ENCODE measurements around the gene SMG6. TPM values are rescaled to one million over a fixed set of nuclear protein-coding genes. Genes with fewer than 3 reads are reported as not detected.

SMG6 gene
- total RNA-seq, 1 donor from 2014 or later: 38.1 TPM

- no peak for TF ChIP-seq CTCF (IDR thresholded peaks at IDR 0.05; ENCODE audit: unreplicated experiment)
- Mint-ChIP-seq H3K36me3 (ENCODE audit: low read depth, unreplicated experiment) (peaks cover 37% of the 10 kb centered on the region), H3K27ac (ENCODE audit: unreplicated experiment) (no peak overlapping the region), H3K27me3 (ENCODE audit: unreplicated experiment) (no peaks in the 10 kb centered on the region), H3K9me3 (ENCODE audit: unreplicated experiment) (no peaks in the 10 kb centered on the region), H3K4me3 (ENCODE audit: unreplicated experiment) (no peak overlapping the region), H3K4me1 (ENCODE audit: unreplicated experiment) (peaks cover 12% of the 10 kb centered on the region)
- DNase-seq (ENCODE audit: low spot score): no peak
Observed at GRCh38 chr17:2191227-2191626, 112.4 kb downstream of the SMG6 start.

GRCh38 chr17:2190014-2190413, 113.6 kb downstream of the SMG6 start:
- TF ChIP-seq CTCF (IDR thresholded peaks at IDR 0.05; ENCODE audit: unreplicated experiment): no peak
- Mint-ChIP-seq H3K36me3 (ENCODE audit: low read depth, unreplicated experiment) (peaks cover 43% of the 10 kb centered on the region), H3K4me1 (ENCODE audit: unreplicated experiment) (peaks cover 12% of the 10 kb centered on the region), H3K9me3 (ENCODE audit: unreplicated experiment) (no peaks in the 10 kb centered on the region), H3K27ac (ENCODE audit: unreplicated experiment) (no peak overlapping the region), H3K27me3 (ENCODE audit: unreplicated experiment) (peaks cover 4% of the 10 kb centered on the region), H3K4me3 (ENCODE audit: unreplicated experiment) (no peak overlapping the region)
- no peak for DNase-seq (ENCODE audit: low spot score)

- Mint-ChIP-seq H3K27ac (ENCODE audit: unreplicated experiment) (no peak overlapping the region), H3K36me3 (ENCODE audit: low read depth, unreplicated experiment) (peaks cover 37% of the 10 kb centered on the region), H3K4me3 (ENCODE audit: unreplicated experiment) (peak overlapping the region; percentile 8), H3K4me1 (ENCODE audit: unreplicated experiment) (peaks cover 12% of the 10 kb centered on the region), H3K27me3 (ENCODE audit: unreplicated experiment) (peaks cover 4% of the 10 kb centered on the region), H3K9me3 (ENCODE audit: unreplicated experiment) (no peaks in the 10 kb centered on the region)
- no peak for TF ChIP-seq CTCF (IDR thresholded peaks at IDR 0.05; ENCODE audit: unreplicated experiment)
- no peak for DNase-seq (ENCODE audit: low spot score)
Observed at GRCh38 chr17:2188971-2189630, 114.5 kb downstream of the SMG6 start.

GRCh38 chr17:2187758-2188157, 115.8 kb downstream of the SMG6 start:
- peak overlapping the region; percentile 6 for H3K4me3 Mint-ChIP-seq (ENCODE audit: unreplicated experiment)
- H3K27ac Mint-ChIP-seq (ENCODE audit: unreplicated experiment): no peak overlapping the region
- H3K4me1 Mint-ChIP-seq (ENCODE audit: unreplicated experiment): peaks cover 12% of the 10 kb centered on the region
- peaks cover 36% of the 10 kb centered on the region for H3K36me3 Mint-ChIP-seq (ENCODE audit: low read depth, unreplicated experiment)
- H3K27me3 Mint-ChIP-seq (ENCODE audit: unreplicated experiment): peaks cover 6% of the 10 kb centered on the region
- no peak for DNase-seq (ENCODE audit: low spot score)
- TF ChIP-seq CTCF (IDR thresholded peaks at IDR 0.05; ENCODE audit: unreplicated experiment): no peak
- no peaks in the 10 kb centered on the region for H3K9me3 Mint-ChIP-seq (ENCODE audit: unreplicated experiment)

- H3K27ac Mint-ChIP-seq (ENCODE audit: unreplicated experiment): no peak overlapping the region
- peaks cover 16% of the 10 kb centered on the region for H3K4me1 Mint-ChIP-seq (ENCODE audit: unreplicated experiment)
- no peak for DNase-seq (ENCODE audit: low spot score)
- H3K36me3 Mint-ChIP-seq (ENCODE audit: low read depth, unreplicated experiment): peaks cover 36% of the 10 kb centered on the region
- H3K4me3 Mint-ChIP-seq (ENCODE audit: unreplicated experiment): no peak overlapping the region
- H3K27me3 Mint-ChIP-seq (ENCODE audit: unreplicated experiment): peaks cover 6% of the 10 kb centered on the region
- no peak for TF ChIP-seq CTCF (IDR thresholded peaks at IDR 0.05; ENCODE audit: unreplicated experiment)
- no peaks in the 10 kb centered on the region for H3K9me3 Mint-ChIP-seq (ENCODE audit: unreplicated experiment)
Observed at GRCh38 chr17:2186937-2187336, 116.6 kb downstream of the SMG6 start.

All from endothelial cell (in vitro differentiated cells).